Mesenchymal stem cell (in vitro differentiated cells and primary cell): ENCODE data around the gene EPGN.

Experiments
- DNase-seq: peaks from one replicate; pipeline ENCODE4 v3.0.0-alpha.2; 2013
- H2AFZ ChIP-seq: one replicate; pipeline ENCODE4 v1.6.1; 2013; ENCODE audit warnings: low read depth, mild to moderate bottlenecking, control low read depth, inconsistent platforms, low read length, moderate library complexity
- H2AK5ac ChIP-seq: 2 replicates; pipeline ENCODE4 v1.6.1; 2013; ENCODE audit warnings: low read length, moderate library complexity, mild to moderate bottlenecking, inconsistent platforms; ENCODE audit not compliant: severe bottlenecking
- H2BK120ac ChIP-seq: one replicate; pipeline ENCODE4 v1.6.1; 2013; ENCODE audit warnings: low read depth, mild to moderate bottlenecking, inconsistent platforms, low read length, moderate library complexity
- H2BK12ac ChIP-seq, 2 experiments: one replicate each; pipeline ENCODE4 v1.6.1; 2013; ENCODE audit warnings: inconsistent platforms in 2 of 2, low read length in 2 of 2, mild to moderate bottlenecking in 2 of 2, moderate library complexity in 2 of 2, control low read depth in 1 of 2
- H2BK15ac ChIP-seq: one replicate; pipeline ENCODE4 v1.6.1; 2013; ENCODE audit warnings: mild to moderate bottlenecking, low read depth, inconsistent platforms; ENCODE audit not compliant: poor library complexity, severe bottlenecking
- H2BK5ac ChIP-seq: 2 replicates; pipeline ENCODE4 v1.6.1; 2013; ENCODE audit warnings: low read depth, mild to moderate bottlenecking, low read length, control low read depth, inconsistent platforms; ENCODE audit not compliant: poor library complexity, severe bottlenecking
- H3K14ac ChIP-seq, 2 experiments: one replicate each; pipeline ENCODE4 v1.6.1; 2013; ENCODE audit warnings: inconsistent platforms in 2 of 2, low read length in 2 of 2, control low read depth in 1 of 2, mild to moderate bottlenecking in 1 of 2, moderate library complexity in 1 of 2
- H3K18ac ChIP-seq, 2 experiments: one replicate each; pipeline ENCODE4 v1.6.1; 2013; ENCODE audit warnings: inconsistent platforms in 2 of 2, low read length in 2 of 2, control low read depth in 1 of 2, low read depth in 1 of 2, mild to moderate bottlenecking in 1 of 2
- H3K23ac ChIP-seq, 2 experiments: one replicate each; pipeline ENCODE4 v1.6.1; 2013; ENCODE audit warnings: inconsistent platforms in 2 of 2, low read length in 2 of 2, mild to moderate bottlenecking in 2 of 2, moderate library complexity in 2 of 2, control low read depth in 1 of 2
- H3K27ac ChIP-seq: 2 replicates; pipeline ENCODE4 v1.5.1; 2013; ENCODE audit warnings: mild to moderate bottlenecking, moderate library complexity, low read length, control low read depth, inconsistent platforms; ENCODE audit not compliant: poor library complexity, severe bottlenecking
- H3K27me3 ChIP-seq, 2 experiments: 2 replicates each; pipeline versions ENCODE4 v1.6.1 to v1.7.0; 2013; ENCODE audit warnings: low read length in 2 of 2, mild to moderate bottlenecking in 2 of 2, moderate library complexity in 2 of 2, control low read depth in 1 of 2, inconsistent platforms in 1 of 2; ENCODE audit not compliant: control insufficient read depth in 1 of 2, insufficient read depth in 1 of 2
- H3K36me3 ChIP-seq, 2 experiments: 2 replicates each; pipeline versions ENCODE4 v1.6.1 to v1.7.0; 2013; ENCODE audit warnings: low read length in 2 of 2, control low read depth in 1 of 2, inconsistent platforms in 1 of 2, low read depth in 1 of 2, mild to moderate bottlenecking in 1 of 2; ENCODE audit not compliant: insufficient read depth in 2 of 2, control insufficient read depth in 1 of 2
- H3K4ac ChIP-seq, 2 experiments: one replicate each; pipeline ENCODE4 v1.6.1; 2013; ENCODE audit warnings: inconsistent platforms in 2 of 2, low read length in 2 of 2, mild to moderate bottlenecking in 2 of 2, moderate library complexity in 2 of 2, control low read depth in 1 of 2, low read depth in 1 of 2
- H3K4me1 ChIP-seq: 2 replicates; pipeline ENCODE4 v1.6.1; 2013; ENCODE audit warnings: low read depth, low read length, control low read depth; ENCODE audit not compliant: control insufficient read depth, insufficient read depth
- H3K4me2 ChIP-seq: 2 replicates; pipeline ENCODE4 v1.6.1; 2013; ENCODE audit warnings: low read length, mild to moderate bottlenecking, inconsistent platforms; ENCODE audit not compliant: poor library complexity, severe bottlenecking
- H3K4me3 ChIP-seq, 2 experiments: 2 replicates each; pipeline versions ENCODE4 v1.5.1 to v1.7.0; 2013; ENCODE audit warnings: low read length in 2 of 2, mild to moderate bottlenecking in 2 of 2, control low read depth in 1 of 2, low read depth in 1 of 2; ENCODE audit not compliant: insufficient read depth in 1 of 2
- H3K79me1 ChIP-seq: replicated peaks from 2 replicates; pipeline ENCODE4 v1.6.1; 2013; ENCODE audit warnings: mild to moderate bottlenecking, control low read depth, low read length, inconsistent platforms; ENCODE audit not compliant: poor library complexity, severe bottlenecking
- H3K9ac ChIP-seq: 2 replicates; pipeline ENCODE4 v1.7.0; 2013; ENCODE audit warnings: mild to moderate bottlenecking, low read length, moderate library complexity
- H3K9me3 ChIP-seq: 2 replicates; pipeline ENCODE4 v1.7.0; 2013; ENCODE audit warnings: mild to moderate bottlenecking, low read length; ENCODE audit not compliant: control insufficient read depth
- H4K8ac ChIP-seq: one replicate; pipeline ENCODE4 v1.6.1; 2013; ENCODE audit warnings: inconsistent platforms, mild to moderate bottlenecking, low read length, moderate library complexity
- H4K91ac ChIP-seq: one replicate; pipeline ENCODE4 v1.6.1; 2013; ENCODE audit warnings: mild to moderate bottlenecking, low read length, inconsistent platforms
- WGBS: methylation state at CpG from one replicate; pipeline ENCODE4 v1.1.7; 2013; ENCODE audit warnings: mixed read lengths; 5-methylcytosine and 5-hydroxymethylcytosine counted together

The EPGN gene

DNA sequence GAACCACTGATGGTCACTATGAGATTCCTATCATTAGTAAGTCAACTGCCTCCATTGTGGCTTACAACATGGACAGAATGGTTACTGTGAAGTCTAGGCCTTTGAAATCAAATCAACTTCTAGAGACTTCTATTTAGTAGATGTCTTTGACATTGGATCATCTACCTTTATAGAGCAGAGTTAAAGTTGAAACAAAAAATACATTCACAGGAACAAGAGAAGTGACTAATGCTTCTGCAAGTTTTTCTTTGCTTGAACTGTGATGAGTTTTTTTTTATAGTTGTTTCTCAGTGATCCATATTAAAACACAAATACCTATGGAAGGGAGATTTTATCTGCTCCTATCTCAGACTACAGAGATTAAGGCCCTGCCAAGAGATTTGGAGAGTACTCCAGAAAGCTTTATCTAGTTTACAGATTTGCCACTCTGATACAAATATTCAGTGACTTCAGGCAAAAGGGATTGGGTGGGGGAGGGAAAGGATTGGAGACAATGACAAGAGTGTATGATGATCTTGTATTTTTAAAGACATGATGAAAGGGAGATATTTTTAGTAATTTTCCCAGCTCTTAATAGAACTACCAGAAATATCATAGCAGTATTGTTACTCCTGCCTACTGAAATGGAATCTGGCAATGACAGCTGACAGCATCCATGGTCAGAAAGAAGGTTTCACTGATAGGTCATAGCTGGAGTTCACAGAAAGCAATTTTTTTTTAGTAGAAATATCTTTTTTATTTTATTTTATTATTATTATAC lies 16.0 kb upstream of the EPGN start:
- no peak overlapping the region for H2BK5ac ChIP-seq
- no peak overlapping the region for H2BK120ac ChIP-seq
- H2AFZ ChIP-seq, result no peak overlapping the region
- no peak overlapping the region for H3K18ac ChIP-seq
- H2BK15ac ChIP-seq, result no peak overlapping the region
- peaks cover 1% of the 10 kb centered on the region for H3K4me1 ChIP-seq
- H3K9me3 ChIP-seq, result no peaks in the 10 kb centered on the region
- H3K27ac ChIP-seq, result no peak overlapping the region
- H2AK5ac ChIP-seq, result no peak overlapping the region
- no peak overlapping the region for H3K23ac ChIP-seq
- H4K91ac ChIP-seq, result no peak overlapping the region
- no peaks in the 10 kb centered on the region for H3K27me3 ChIP-seq
- no peaks in the 10 kb centered on the region for H3K36me3 ChIP-seq
- H3K79me1 ChIP-seq, result no peaks in the 10 kb centered on the region
- H4K8ac ChIP-seq, result no peak overlapping the region
- no peak overlapping the region for H3K4me2 ChIP-seq
- H3K4ac ChIP-seq, result no peak overlapping the region
- no peak for DNase-seq
- H2BK12ac ChIP-seq, result no peak overlapping the region
- H3K4me3 ChIP-seq, result no peak overlapping the region
- H3K14ac ChIP-seq, result no peak overlapping the region
- H3K9ac ChIP-seq, result no peak overlapping the region

DNA sequence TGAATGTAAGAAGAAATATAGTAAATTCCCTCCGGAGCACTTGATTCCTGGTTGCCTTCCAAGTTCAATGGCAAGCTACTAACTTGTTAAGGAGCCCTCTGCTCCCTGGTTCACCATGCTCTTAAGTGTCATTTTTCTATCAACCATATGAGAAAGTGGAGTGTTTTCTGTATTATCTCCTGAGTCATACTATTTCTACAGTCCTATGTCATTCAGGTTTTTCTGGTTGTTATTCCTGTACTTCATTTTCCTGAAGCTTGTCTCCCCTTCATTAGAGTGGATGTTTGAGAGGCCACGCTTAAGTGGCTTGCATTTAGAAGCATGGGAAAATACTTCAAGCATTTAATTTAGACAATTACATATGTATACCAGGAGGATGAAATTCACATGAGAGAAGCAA lies 14.7 kb upstream of the EPGN start:
- H2AK5ac ChIP-seq, result no peak overlapping the region
- H4K8ac ChIP-seq, result no peak overlapping the region
- H3K23ac ChIP-seq, result no peak overlapping the region
- no peak for DNase-seq
- no peak overlapping the region for H2AFZ ChIP-seq
- no peak overlapping the region for H2BK120ac ChIP-seq
- no peak overlapping the region for H2BK12ac ChIP-seq
- no peaks in the 10 kb centered on the region for H3K79me1 ChIP-seq
- no peak overlapping the region for H2BK5ac ChIP-seq
- H3K14ac ChIP-seq, result no peak overlapping the region
- no peak overlapping the region for H3K4ac ChIP-seq
- H4K91ac ChIP-seq, result no peak overlapping the region
- H3K27me3 ChIP-seq, result no peaks in the 10 kb centered on the region
- no CpG with 5 or more reads among the region's 2 CpGs for whole genome bisulfite sequencing
- no peak overlapping the region for H3K4me3 ChIP-seq
- no peak overlapping the region for H3K27ac ChIP-seq
- H3K18ac ChIP-seq, result no peak overlapping the region
- H2BK15ac ChIP-seq, result no peak overlapping the region
- H3K4me2 ChIP-seq, result no peak overlapping the region
- H3K9ac ChIP-seq, result no peak overlapping the region
- H3K4me1 ChIP-seq, result peaks cover 1% of the 10 kb centered on the region
- no peaks in the 10 kb centered on the region for H3K36me3 ChIP-seq
- no peaks in the 10 kb centered on the region for H3K9me3 ChIP-seq

DNA sequence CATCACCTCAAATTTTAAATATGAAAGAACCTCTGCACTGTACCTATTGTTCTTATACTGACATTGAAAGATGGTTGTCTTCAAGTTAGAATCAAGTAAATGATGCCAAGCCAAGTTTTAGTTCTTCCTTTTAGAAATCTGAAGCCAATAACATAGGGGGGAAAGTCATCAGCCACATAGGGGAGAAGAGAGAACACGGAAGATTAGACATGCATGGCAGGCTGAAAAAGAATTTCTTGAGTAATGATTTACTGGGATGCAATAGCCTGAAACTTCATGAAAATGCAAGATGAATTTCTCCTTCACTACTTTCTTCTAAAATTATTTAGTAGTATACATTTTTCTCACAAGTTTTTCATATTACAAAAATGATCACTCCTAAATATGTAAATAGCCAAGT lies 13.6 kb upstream of the EPGN start:
- H3K14ac ChIP-seq, result no peak overlapping the region
- H2BK15ac ChIP-seq, result no peak overlapping the region
- H4K8ac ChIP-seq, result no peak overlapping the region
- no peak overlapping the region for H2AFZ ChIP-seq
- H2AK5ac ChIP-seq, result no peak overlapping the region
- H3K4me1 ChIP-seq, result peaks cover 1% of the 10 kb centered on the region
- no peaks in the 10 kb centered on the region for H3K27me3 ChIP-seq
- no peak overlapping the region for H3K4me3 ChIP-seq
- no peak overlapping the region for H2BK5ac ChIP-seq
- H3K4me2 ChIP-seq, result no peak overlapping the region
- no peak overlapping the region for H3K23ac ChIP-seq
- H3K9ac ChIP-seq, result no peak overlapping the region
- H3K79me1 ChIP-seq, result no peaks in the 10 kb centered on the region
- H4K91ac ChIP-seq, result no peak overlapping the region
- no peaks in the 10 kb centered on the region for H3K36me3 ChIP-seq
- H3K18ac ChIP-seq, result no peak overlapping the region
- H2BK120ac ChIP-seq, result no peak overlapping the region
- no peak overlapping the region for H2BK12ac ChIP-seq
- H3K27ac ChIP-seq, result no peak overlapping the region
- no peaks in the 10 kb centered on the region for H3K9me3 ChIP-seq
- no peak for DNase-seq
- H3K4ac ChIP-seq, result no peak overlapping the region
- no CpG with 5 or more reads among the region's 1 CpG for whole genome bisulfite sequencing

DNA sequence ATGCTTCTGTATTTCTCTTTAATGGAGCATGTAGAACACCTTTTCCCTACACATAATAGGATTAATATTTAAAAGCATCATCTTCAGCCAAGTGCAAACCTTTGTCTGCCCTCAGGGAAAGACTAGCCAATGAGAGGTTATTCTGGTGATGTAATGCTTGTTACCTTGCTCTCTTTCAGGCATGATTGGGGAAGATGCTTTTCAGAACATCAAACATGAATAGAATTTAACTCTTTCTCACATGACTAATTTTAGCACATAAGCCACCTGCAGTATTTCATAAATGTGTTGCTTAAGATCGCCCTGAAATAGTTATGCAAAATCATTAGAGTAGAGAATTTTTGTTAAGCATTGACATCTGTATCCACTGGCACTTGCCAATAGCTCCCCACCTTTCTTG lies 10.7 kb upstream of the EPGN start:
- H2BK5ac ChIP-seq, result no peak overlapping the region
- no peak overlapping the region for H3K18ac ChIP-seq
- no peak overlapping the region for H3K14ac ChIP-seq
- no peak overlapping the region for H2BK120ac ChIP-seq
- no peak overlapping the region for H3K4me2 ChIP-seq
- no peak overlapping the region for H3K23ac ChIP-seq
- no peaks in the 10 kb centered on the region for H3K36me3 ChIP-seq
- DNase-seq, result no peak
- H2AFZ ChIP-seq, result no peak overlapping the region
- no peak overlapping the region for H4K91ac ChIP-seq
- no peaks in the 10 kb centered on the region for H3K79me1 ChIP-seq
- no peak overlapping the region for H2AK5ac ChIP-seq
- no CpG with 5 or more reads among the region's 1 CpG for WGBS
- H2BK12ac ChIP-seq, result no peak overlapping the region
- H3K27me3 ChIP-seq, result no peaks in the 10 kb centered on the region
- no peak overlapping the region for H3K9ac ChIP-seq
- peaks cover 1% of the 10 kb centered on the region for H3K4me1 ChIP-seq
- H4K8ac ChIP-seq, result no peak overlapping the region
- H3K27ac ChIP-seq, result no peak overlapping the region
- H2BK15ac ChIP-seq, result no peak overlapping the region
- no peaks in the 10 kb centered on the region for H3K9me3 ChIP-seq
- H3K4ac ChIP-seq, result no peak overlapping the region
- no peak overlapping the region for H3K4me3 ChIP-seq
